Measurements from ENCODE around the gene BCL2L2. TPM values are rescaled to one million over a fixed set of nuclear protein-coding genes. Genes with fewer than 3 reads are reported as not detected.

The BCL2L2 gene
- polyA plus RNA-seq, 1 of the 3 experiments (the other 2 are of a cell fraction), result 30.6 TPM

GRCh38 chr14:23302290-23303225 is 4.1 kb upstream of the BCL2L2 start, which contains the start of gene PPP1R3E:
PPP1R3E (minus strand) TSS chr14:23302859; CDS start chr14:23302576, 283 bp downstream.
- no peaks in the 10 kb centered on the region for H3K9me2 ChIP-seq
- no peaks in the 10 kb centered on the region for H4K20me1 ChIP-seq (ENCODE audit: insufficient read depth)
- H3K36me3 ChIP-seq (replicated peaks in 1 of 2; ENCODE audit: control insufficient read depth in 1 of 2, insufficient read depth in 2 of 2, low read length in 1 of 2), result peaks cover 0 to 4% of the 10 kb centered on the region in 2 experiments
- peak within 1 kb of the TSS; percentile 97 for H3K4me2 ChIP-seq
- peak within 1 kb of the TSS; percentile 89 for H2AFZ ChIP-seq (ENCODE audit: low read depth)
- peaks cover 27% of the 10 kb centered on the region for H3F3A ChIP-seq (replicated peaks; ENCODE audit: insufficient read depth)
- CTCF ChIA-PET, result interaction anchor here (0.9 to 4.7 kb wide), 12 partner anchors 8 to 225 kb away, joined by 3 to 26 read pairs (median 8); partner anchors contain the start of genes HOMEZ and PABPN1
- DNase-seq, result peak; percentile 68
- peak within 1 kb of the TSS; percentile 74 for H3K9ac ChIP-seq
- 7% methylated on average over 31 of the region's 81 CpGs for WGBS (ENCODE audit: low lambda C conversion rate)
- peak within 1 kb of the TSS; percentile 88 to 93 for H3K27ac ChIP-seq (ENCODE audit: low read depth in 2 of 2, low read length in 1 of 2)
- peaks cover 18 to 23% of the 10 kb centered on the region in 2 experiments; a peak in 3 of 4 replicates for H3K4me1 ChIP-seq (ENCODE audit: control insufficient read depth in 1 of 2, insufficient read depth in 2 of 2, low read depth in 1 of 2, low read length in 1 of 2)
- H3K9me3 ChIP-seq, result no peaks in the 10 kb centered on the region
- no peaks in the 10 kb centered on the region for H3K27me3 ChIP-seq (ENCODE audit: insufficient read depth)
- POLR2A ChIA-PET, result interaction anchor here (0.7 to 1.6 kb wide), 3 partner anchors 18 to 207 kb away, joined by 4 to 7 read pairs (median 5); partner anchors contain the start of genes ACIN1, C14orf119 and PABPN1
- H3K4me3 ChIP-seq (ENCODE audit: low read depth in 2 of 2, low read length in 1 of 2), result peak within 1 kb of the TSS; percentile 69 to 91
- H3K79me2 ChIP-seq (ENCODE audit: insufficient read depth), result peaks cover 19% of the 10 kb centered on the region
- TF ChIP-seq TCF12 (IDR thresholded peaks at IDR 0.05), result no peak
- TF ChIP-seq CHD2 (IDR thresholded peaks at IDR 0.05; ENCODE audit: low read length, partially characterized antibody), result no peak
- TF ChIP-seq ELF1 (IDR thresholded peaks at IDR 0.05), result 0 out of 2 replicates have a peak, but pooled peaks have one; percentile 3
- TF ChIP-seq FOXM1 (IDR thresholded peaks at IDR 0.05; ENCODE audit: low read depth), result no peak
- TF ChIP-seq USF2 (IDR thresholded peaks at IDR 0.05; ENCODE audit: borderline replicate concordance, low read depth, low read length), result no peak
- no peak for TF ChIP-seq POLR2AphosphoS5 (IDR thresholded peaks at IDR 0.05; ENCODE audit: low read depth, low read length)
- TF ChIP-seq REST (IDR thresholded peaks at IDR 0.05; ENCODE audit: low read depth, low read length), result peak; percentile 11; the same call in 1 of the 2 replicates
- TF ChIP-seq JUND (IDR thresholded peaks at IDR 0.05), result no peak
- no peak for TF ChIP-seq GABPA (IDR thresholded peaks at IDR 0.05; ENCODE audit: low read depth)
- TF ChIP-seq RXRA (IDR thresholded peaks at IDR 0.05; ENCODE audit: borderline replicate concordance, low read depth), result no peak
- TF ChIP-seq FOSL2 (IDR thresholded peaks at IDR 0.05; ENCODE audit: borderline replicate concordance, low read depth), result no peak
- no peak for TF ChIP-seq RFX5 (IDR thresholded peaks at IDR 0.05; ENCODE audit: low read length)
- no peak for TF ChIP-seq EZH2phosphoT487 (IDR thresholded peaks at IDR 0.05; ENCODE audit: borderline replicate concordance, low read depth)
- TF ChIP-seq FOXJ3 (CRISPR knock-in tag; IDR thresholded peaks at IDR 0.05), result no peak
- 0 out of 2 replicates have a peak, but pooled peaks have one; percentile 14 for TF ChIP-seq TAF1 (IDR thresholded peaks at IDR 0.05; ENCODE audit: borderline replicate concordance, low read depth, low read length)
- no peak for TF ChIP-seq GATA2 (CRISPR knock-in tag; IDR thresholded peaks at IDR 0.05)
- TF ChIP-seq PBX3 (IDR thresholded peaks at IDR 0.05), result no peak
- TF ChIP-seq NRF1 (IDR thresholded peaks at IDR 0.05; ENCODE audit: low read depth, low read length), result no peak
- no peak for TF ChIP-seq ZBTB33 (IDR thresholded peaks at IDR 0.05; ENCODE audit: borderline replicate concordance, low read depth)
- no peak for TF ChIP-seq SIN3A (IDR thresholded peaks at IDR 0.05; ENCODE audit: borderline replicate concordance, low read depth, low read length)
- no peak for TF ChIP-seq CTCF (IDR thresholded peaks at IDR 0.05)
- TF ChIP-seq RAD21 (IDR thresholded peaks at IDR 0.05; ENCODE audit: low read length), result no peak
- no peak for TF ChIP-seq SMC3 (IDR thresholded peaks at IDR 0.05; ENCODE audit: low read depth, low read length)
